Kidney (tissue), 14 donors: ENCODE data around the gene GRID1. TPM values are rescaled to one million over a fixed set of nuclear protein-coding genes. Genes with fewer than 3 reads are reported as not detected.
A peak's percentile ranks its signal among the peaks of the same experiment; 100 is the strongest.

Experiments
- DNase-seq, 5 donors: peaks; one replicate each; pipeline ENCODE4 v3.0.0-alpha.2; 2013 to 2020
- FAIRE-seq: peaks from 2 replicates; lab custom pipeline; 2012; peaks lifted over from hg19 to GRCh38; lab: Jason Lieb, UNC
- H3K27ac ChIP-seq, 2 donors: one replicate each; pipeline ENCODE4 v1.7.0; 2013; ENCODE audit warnings: low read depth in 2 of 2, low read length in 2 of 2, inconsistent platforms in 1 of 2
- H3K27me3 ChIP-seq: one replicate; pipeline ENCODE4 v1.7.1; 2013; ENCODE audit warnings: low read length, inconsistent platforms; ENCODE audit not compliant: control insufficient read depth, insufficient read depth
- H3K36me3 ChIP-seq, 3 donors: one replicate each; pipeline versions ENCODE4 v1.7.0 to v1.7.1; 2013; ENCODE audit warnings: low read length in 3 of 3, control low read depth in 1 of 3, inconsistent platforms in 1 of 3; ENCODE audit not compliant: insufficient read depth in 3 of 3, control insufficient read depth in 2 of 3
- H3K4me1 ChIP-seq, 3 donors: one replicate each; pipeline versions ENCODE4 v1.7.0 to v1.7.1; 2013; ENCODE audit warnings: low read length in 3 of 3, inconsistent platforms in 1 of 3, low read depth in 1 of 3; ENCODE audit not compliant: control insufficient read depth in 2 of 3, insufficient read depth in 2 of 3
- H3K4me3 ChIP-seq, 3 donors: one replicate each; pipeline versions ENCODE4 v1.7.0 to v1.8.1; 2013; ENCODE audit warnings: low read length in 3 of 3, control low read depth in 1 of 3, inconsistent platforms in 1 of 3
- H3K9ac ChIP-seq, 3 donors: one replicate each; pipeline versions ENCODE4 v1.7.0 to v1.7.1; 2013; ENCODE audit warnings: low read length in 3 of 3, control low read depth in 1 of 3, inconsistent platforms in 1 of 3
- H3K9me3 ChIP-seq, 3 donors: one replicate each; pipeline versions ENCODE4 v1.7.0 to v1.7.1; 2013; ENCODE audit warnings: low read length in 3 of 3, control low read depth in 1 of 3, inconsistent platforms in 1 of 3; ENCODE audit not compliant: control insufficient read depth in 2 of 3, insufficient read depth in 1 of 3
- CTCF ChIP-seq: IDR thresholded peaks from 3 replicates; pipeline ENCODE4 v1.5.1; 2012; ENCODE audit warnings: mild to moderate bottlenecking, moderate library complexity, borderline replicate concordance; ENCODE audit not compliant: insufficient read depth; ENCODE audit errors: extremely low read depth
- intact Hi-C: fragments of 100-400 bp; cut with DNase I; formaldehyde crosslinking; loops from one replicate; pipeline ENCODE4 v1.11.1; 2022
- polyA plus RNA-seq: library from polyadenylated mRNA; stranded (reverse); fragments of 350-450 nt; fragmentation: Illumina TruSeq; extraction: RNeasy Lipid Tissue Mini Kit (QIAGEN cat#74804); gene quantifications from one replicate; pipeline ENCODE4 v1.2.3, GENCODE V29; 2014; ENCODE audit warnings: low read depth, low replicate concordance; ENCODE audit not compliant: insufficient read depth
- total RNA-seq: library from RNA; stranded (reverse); fragmentation: NEBNext Ultra II Directional; extraction: Animal tissue kit (Norgen Biotek cat#: 25700); gene quantifications from one replicate; pipeline ENCODE4 v1.2.1, GENCODE V29; 2021
- donor health status: control.
- donor health status: control.
- donor health status: control.
- donor health status: control.
- donor health status: control.
- donor health status: DM: yes; HTN: yes; CAD: no.
- donor health status: Normal renal cell carcinoma (clear cell type).

GRID1 gene
- total and polyA plus RNA-seq, 2 donors from 2014 or later = 0.37 to 1.4 TPM

DNA sequence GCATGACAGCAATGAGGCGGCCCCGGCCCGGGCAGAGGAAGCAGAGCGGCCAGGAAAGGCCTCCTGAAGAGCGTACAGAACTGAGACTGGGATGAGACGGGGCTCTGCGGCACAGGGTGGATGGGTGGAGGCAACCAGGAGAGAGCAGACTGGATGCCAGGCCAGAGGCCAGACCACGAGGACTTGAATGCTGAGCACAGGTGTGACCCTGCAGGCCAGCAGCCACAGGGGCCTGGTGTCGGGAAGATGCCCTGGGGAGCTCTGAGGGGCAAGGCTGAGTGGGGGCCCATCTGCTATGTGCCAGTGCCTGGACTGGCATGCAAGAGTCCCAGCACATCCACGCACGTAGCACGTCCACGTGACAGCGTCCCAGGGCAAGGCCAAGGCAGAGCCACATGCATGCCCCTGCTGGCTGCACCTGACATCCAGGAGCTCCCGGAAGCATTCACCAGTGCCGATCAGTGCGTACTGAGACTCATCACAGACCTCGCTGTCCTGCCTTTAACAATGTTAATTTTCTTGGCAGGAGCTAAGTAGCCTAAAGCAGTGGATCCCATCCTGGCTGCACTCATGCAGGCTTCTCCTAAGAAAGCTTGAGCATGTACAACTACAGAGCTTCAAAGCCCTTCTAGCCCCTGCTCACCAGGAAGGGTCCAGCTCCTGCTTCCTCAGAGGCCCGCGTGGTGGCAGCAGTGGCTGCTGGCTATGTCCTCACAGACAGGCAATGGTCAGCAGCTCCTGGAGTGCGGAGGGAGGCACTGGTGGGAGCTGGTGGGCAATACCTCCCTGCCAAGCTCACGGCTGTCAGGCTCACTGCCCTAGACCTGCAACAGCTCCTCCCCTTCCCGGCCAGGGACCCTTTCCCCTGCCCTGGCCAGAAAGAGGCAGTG lies 18.0 kb downstream of the GRID1 start:
- no peak for FAIRE-seq
- H3K9ac ChIP-seq = no peak overlapping the region
- intact Hi-C loops = no loop called here
- H3K27me3 ChIP-seq = no peaks in the 10 kb centered on the region
- H3K4me1 ChIP-seq = no peaks in the 10 kb centered on the region
- DNase-seq = peak in 3 of 5 donors; percentile 31 to 57 (median 39)
- H3K9me3 ChIP-seq = no peaks in the 10 kb centered on the region
- no peak overlapping the region for H3K27ac ChIP-seq
- H3K36me3 ChIP-seq = no peaks in the 10 kb centered on the region
- H3K4me3 ChIP-seq = no peak overlapping the region
- TF ChIP-seq CTCF = no peak

DNA sequence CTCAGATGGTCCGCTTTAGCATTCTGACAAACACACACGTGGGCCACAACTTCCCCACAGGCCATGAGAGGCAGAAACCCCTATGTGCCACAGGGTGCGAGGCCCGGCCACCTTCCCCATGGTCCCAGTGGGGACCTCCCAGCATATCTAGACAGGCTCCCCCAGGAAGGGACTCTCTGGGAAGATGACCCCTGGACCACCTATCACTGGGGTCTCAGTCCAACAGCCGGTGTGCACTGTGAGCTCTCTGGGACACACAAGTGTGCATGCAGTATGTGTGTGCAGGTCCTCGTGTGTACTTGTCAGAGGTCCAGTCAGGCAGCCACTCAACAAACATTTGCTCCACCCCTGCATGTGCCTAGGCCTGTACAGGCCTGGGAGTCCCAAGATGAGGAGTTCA lies 18.7 kb downstream of the GRID1 start:
- peak in 1 of 5 donors; percentile 32 for DNase-seq
- no peak overlapping the region for H3K27ac ChIP-seq
- no peak for TF ChIP-seq CTCF
- FAIRE-seq = no peak
- H3K27me3 ChIP-seq = no peaks in the 10 kb centered on the region
- no peaks in the 10 kb centered on the region for H3K9me3 ChIP-seq
- intact Hi-C loops = no loop called here
- no peaks in the 10 kb centered on the region for H3K4me1 ChIP-seq
- H3K36me3 ChIP-seq = no peaks in the 10 kb centered on the region
- no peak overlapping the region for H3K4me3 ChIP-seq
- no peak overlapping the region for H3K9ac ChIP-seq

DNA sequence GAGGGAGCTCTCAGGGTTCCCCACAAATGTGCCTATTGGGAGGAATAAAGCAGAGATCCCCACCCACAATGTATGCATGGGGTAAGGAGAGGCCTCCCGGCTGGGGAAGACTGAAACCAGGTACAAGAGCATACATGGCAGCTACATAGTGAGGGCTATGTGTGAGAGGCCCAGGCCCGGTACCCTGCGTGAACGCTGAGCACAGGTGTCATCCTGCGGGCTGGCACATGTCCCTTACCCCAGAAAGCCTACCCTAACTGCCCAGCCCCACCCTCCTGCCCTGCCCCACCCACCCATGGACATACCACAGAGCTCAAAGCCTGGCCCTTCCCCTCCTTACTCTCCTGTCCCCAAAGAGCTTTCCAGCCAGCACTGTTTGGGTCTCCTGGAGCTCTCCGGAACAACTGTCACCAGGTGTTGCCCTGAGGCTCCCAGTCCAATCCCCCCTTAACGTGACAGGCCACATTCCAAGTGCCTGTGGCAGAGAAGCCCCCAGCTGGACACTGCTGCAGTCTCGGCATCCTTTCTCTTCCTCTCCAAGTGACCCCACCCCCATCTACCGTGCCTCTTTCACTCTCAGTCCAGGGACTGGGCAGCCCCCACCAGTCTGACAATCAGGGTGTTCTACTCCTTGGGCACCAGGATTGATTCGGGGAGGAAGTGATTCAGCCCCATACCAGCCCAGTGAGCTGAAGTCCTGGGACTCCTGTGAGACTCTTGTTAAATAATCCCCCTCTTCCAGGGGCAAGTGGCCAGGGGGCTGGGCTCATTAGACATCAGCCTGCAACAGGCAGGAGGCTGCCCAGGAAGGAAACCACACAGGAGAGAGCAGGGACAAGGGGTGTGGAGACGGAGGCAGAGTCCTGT lies 19.6 kb downstream of the GRID1 start:
- H3K9me3 ChIP-seq = no peaks in the 10 kb centered on the region
- H3K27me3 ChIP-seq = no peaks in the 10 kb centered on the region
- H3K4me3 ChIP-seq = no peak overlapping the region
- H3K27ac ChIP-seq = no peak overlapping the region
- no peaks in the 10 kb centered on the region for H3K36me3 ChIP-seq
- no peak for TF ChIP-seq CTCF
- H3K9ac ChIP-seq = no peak overlapping the region
- intact Hi-C loops = no loop called here
- H3K4me1 ChIP-seq = no peaks in the 10 kb centered on the region
- peak in 2 of 5 donors; percentile 35 to 61 for DNase-seq
- FAIRE-seq = no peak
